NCI-H524 (cell line): ENCODE results near the gene TRIM3.

Source experiments
- DNase-seq, 2 experiments: peaks; one replicate each; lab custom pipeline; 2025; lab: John Stamatoyannopoulos, UW

Gene TRIM3

GRCh38 chr11:6401464-6401863, 72.3 kb downstream of the TRIM3 start:
- DNase-seq: no peak

GRCh38 chr11:6400431-6401345, 73.1 kb downstream of the TRIM3 start:
- DNase-seq: no peak
